Measurements from ENCODE around the gene NEK8.

NEK8 gene

GRCh38 chr17:28745786-28746411, 17.3 kb downstream of the NEK8 start:
- no peak for DNase-seq

- DNase-seq = peak; percentile 22
Observed at GRCh38 chr17:28746611-28747050, 18.0 kb downstream of the NEK8 start.

GRCh38 chr17:28747051-28747691, 18.6 kb downstream of the NEK8 start:
- no peak for DNase-seq

- DNase-seq = no peak
Observed at GRCh38 chr17:28747801-28748750, 19.5 kb downstream of the NEK8 start.

GRCh38 chr17:28748852-28749515, 20.4 kb downstream of the NEK8 start:
- no peak for DNase-seq

- DNase-seq = no peak
Observed at GRCh38 chr17:28749516-28750177, 21.1 kb downstream of the NEK8 start.

- peak; percentile 94 for DNase-seq
Observed at GRCh38 chr17:28750178-28751047, 21.8 kb downstream of the NEK8 start.

- no peak for DNase-seq
Observed at GRCh38 chr17:28751600-28752366, 23.2 kb downstream of the NEK8 start.

- no peak for DNase-seq
Observed at GRCh38 chr17:28755486-28755885, 26.9 kb downstream of the NEK8 start.

GRCh38 chr17:28756049-28756804, 27.6 kb downstream of the NEK8 start:
- DNase-seq = no peak

GRCh38 chr17:28758411-28759121, 30.0 kb downstream of the NEK8 start:
- DNase-seq = no peak

GRCh38 chr17:28759256-28759865, 30.8 kb downstream of the NEK8 start:
- no peak for DNase-seq

GRCh38 chr17:28760601-28761562, 32.3 kb downstream of the NEK8 start:
- no peak for DNase-seq

GRCh38 chr17:28763137-28763799, 34.7 kb downstream of the NEK8 start:
- DNase-seq = no peak

- DNase-seq = peak; percentile 59
Observed at GRCh38 chr17:28763804-28764266, 35.2 kb downstream of the NEK8 start.

- DNase-seq = no peak
Observed at GRCh38 chr17:28765038-28765437, 36.5 kb downstream of the NEK8 start.

GRCh38 chr17:28773736-28774135, 45.1 kb downstream of the NEK8 start:
- no peak for DNase-seq

All from NCI-H526 treated with DMSO at 0.1 percent for 48 hours (cell line).